H1 (cell line): ENCODE data around the gene UTP20. TPM values are rescaled to one million over a fixed set of nuclear protein-coding genes. Genes with fewer than 3 reads are reported as not detected.

ENCODE experiments used
- CTCF ChIA-PET: fragments of 300-600 bp; sonication (Branson Sonifier 250); formaldehyde crosslinking; loops from one replicate; lab custom pipeline; 2021; ENCODE audit not compliant: partially characterized antibody; lab: Charles Lee
- POLR2A ChIA-PET: fragments of 300-600 bp; sonication (Branson Sonifier 250); formaldehyde crosslinking; loops from one replicate; lab custom pipeline; 2021; ENCODE audit warnings: inconsistent platforms; ENCODE audit not compliant: partially characterized antibody; lab: Charles Lee
- DNase-seq, 2 experiments: peaks; one replicate each; pipeline versions ENCODE4 v3.0.0 to v3.0.0-alpha.2; 2010 to 2022; ENCODE audit warnings: low spot score in 2 of 2, low read depth in 1 of 2, mixed read lengths in 1 of 2
- FAIRE-seq: peaks from 2 replicates; lab custom pipeline; 2011; peaks lifted over from hg19 to GRCh38; lab: Jason Lieb, UNC
- H2AFZ ChIP-seq: 2 replicates; pipeline ENCODE4 v1.8.1; 2012; ENCODE audit warnings: low read length, inconsistent platforms
- H2AK5ac ChIP-seq: 2 replicates; pipeline ENCODE4 v1.6.1; 2013; ENCODE audit warnings: low read depth, low read length
- H2BK120ac ChIP-seq: replicated peaks from 2 replicates; pipeline ENCODE3; 2013; ENCODE audit warnings: low read depth, low read length, inconsistent platforms
- H2BK12ac ChIP-seq: 2 replicates; pipeline ENCODE4 v1.6.1; 2013; ENCODE audit warnings: low read depth, low read length
- H2BK15ac ChIP-seq: 2 replicates; pipeline ENCODE4 v1.6.1; 2013; ENCODE audit warnings: low read length
- H2BK20ac ChIP-seq: 2 replicates; pipeline ENCODE4 v1.6.1; 2013; ENCODE audit warnings: low read length
- H2BK5ac ChIP-seq: 2 replicates; pipeline ENCODE4 v1.6.1; 2013; ENCODE audit warnings: low read depth, low read length
- H3K14ac ChIP-seq: 2 replicates; pipeline ENCODE4 v1.6.1; 2013; ENCODE audit warnings: inconsistent platforms; ENCODE audit not compliant: insufficient read length
- H3K18ac ChIP-seq: 2 replicates; pipeline ENCODE4 v1.6.1; 2013; ENCODE audit warnings: low read length; ENCODE audit errors: extremely low read depth
- H3K23ac ChIP-seq: 2 replicates; pipeline ENCODE4 v1.6.1; 2013; ENCODE audit warnings: inconsistent platforms; ENCODE audit not compliant: insufficient read length
- H3K23me2 ChIP-seq: 2 replicates; pipeline ENCODE4 v1.6.1; 2013; ENCODE audit warnings: low read depth, low read length
- H3K27ac ChIP-seq: 2 replicates; pipeline ENCODE4 v1.6.1; 2011; ENCODE audit warnings: low read depth, low read length, inconsistent platforms
- H3K27me3 ChIP-seq, 4 experiments: replicated peaks in 1 of 4; 1 replicate in 1 of 4; 2 replicates in 3 of 4; pipeline versions ENCODE4 v1.6.1 to v1.8.1; 2011 to 2013; ENCODE audit warnings: low read length in 3 of 4, mild to moderate bottlenecking in 3 of 4, inconsistent platforms in 2 of 4, mixed read lengths in 2 of 4, moderate library complexity in 1 of 4; ENCODE audit not compliant: control insufficient read depth in 3 of 4, insufficient read depth in 3 of 4; ENCODE audit errors: extremely low read depth in 1 of 4
- H3K36me3 ChIP-seq, 4 experiments: 2 replicates each; pipeline versions ENCODE4 v1.6.1 to v1.8.1; 2011 to 2013; ENCODE audit warnings: mild to moderate bottlenecking in 4 of 4, low read length in 3 of 4, moderate library complexity in 2 of 4, control low read depth in 1 of 4, inconsistent platforms in 1 of 4; ENCODE audit not compliant: insufficient read depth in 4 of 4, control insufficient read depth in 2 of 4
- H3K4ac ChIP-seq: replicated peaks from 2 replicates; pipeline ENCODE3; 2013; ENCODE audit warnings: low read length, low read depth, mixed read lengths, inconsistent platforms; ENCODE audit not compliant: insufficient read length
- H3K4me1 ChIP-seq, 4 experiments: replicated peaks in 1 of 4; 1 replicate in 1 of 4; 2 replicates in 3 of 4; pipeline versions ENCODE4 v1.6.1 to v1.8.1; 2011 to 2013; ENCODE audit warnings: low read length in 3 of 4, inconsistent platforms in 2 of 4, mixed read lengths in 1 of 4; ENCODE audit not compliant: insufficient read depth in 4 of 4, control insufficient read depth in 3 of 4
- H3K4me2 ChIP-seq, 2 experiments: 2 replicates each; pipeline versions ENCODE4 v1.6.1 to v1.8.1; 2011 to 2013; ENCODE audit warnings: low read depth in 2 of 2, low read length in 2 of 2, control low read depth in 1 of 2, inconsistent platforms in 1 of 2, mild to moderate bottlenecking in 1 of 2; ENCODE audit not compliant: insufficient read depth in 1 of 2
- H3K4me3 ChIP-seq, 4 experiments: fragments of 200-600, 300-600 bp in 1 of 4; sonication (generic), shearing (Covaris generic), sonication (Bioruptor Twin) in 1 of 4; 2 replicates each; pipeline versions ENCODE4 v1.5.1 to v1.8.1; 2011 to 2016; ENCODE audit warnings: low read length in 4 of 4, low read depth in 3 of 4, control low read depth in 2 of 4, inconsistent platforms in 2 of 4, mild to moderate bottlenecking in 2 of 4, mixed read lengths in 1 of 4, moderate library complexity in 1 of 4; ENCODE audit not compliant: insufficient read depth in 2 of 4; ENCODE audit errors: extremely low read depth in 1 of 4
- H3K56ac ChIP-seq: replicated peaks from 2 replicates; pipeline ENCODE3; 2013; ENCODE audit warnings: low read depth, mild to moderate bottlenecking, mixed read lengths, low read length, inconsistent platforms; ENCODE audit not compliant: insufficient read length
- H3K79me1 ChIP-seq: 2 replicates; pipeline ENCODE4 v1.6.1; 2013; ENCODE audit warnings: low read depth, low read length, control low read depth
- H3K79me2 ChIP-seq, 2 experiments: 2 replicates each; pipeline versions ENCODE4 v1.6.1 to v1.8.1; 2012 to 2013; ENCODE audit warnings: low read length in 2 of 2, mild to moderate bottlenecking in 2 of 2, inconsistent platforms in 1 of 2; ENCODE audit not compliant: insufficient read depth in 2 of 2, control insufficient read depth in 1 of 2
- H3K9ac ChIP-seq, 4 experiments: replicated peaks in 1 of 4; 1 replicate in 1 of 4; 2 replicates in 3 of 4; pipeline versions ENCODE4 v1.6.1 to v1.8.1; 2011 to 2013; ENCODE audit warnings: low read depth in 3 of 4, low read length in 3 of 4, control low read depth in 2 of 4, mild to moderate bottlenecking in 2 of 4, moderate library complexity in 2 of 4, inconsistent platforms in 1 of 4; ENCODE audit errors: extremely low read depth in 1 of 4
- H3K9me3 ChIP-seq, 2 experiments: 2 replicates each; pipeline versions ENCODE4 v1.6.1 to v1.8.1; 2012 to 2013; ENCODE audit warnings: mild to moderate bottlenecking in 2 of 2, moderate library complexity in 2 of 2, control low read depth in 1 of 2, inconsistent platforms in 1 of 2, low read depth in 1 of 2, low read length in 1 of 2, mixed read lengths in 1 of 2; ENCODE audit not compliant: insufficient read depth in 2 of 2
- H4K20me1 ChIP-seq, 2 experiments: replicated peaks in 1 of 2; 2 replicates each; pipeline versions ENCODE3 to v1.8.1; 2011 to 2013; ENCODE audit warnings: inconsistent platforms in 2 of 2, low read length in 2 of 2, mild to moderate bottlenecking in 1 of 2; ENCODE audit not compliant: insufficient read depth in 2 of 2, control insufficient read depth in 1 of 2
- H4K5ac ChIP-seq: 2 replicates; pipeline ENCODE4 v1.6.1; 2013; ENCODE audit warnings: low read length, low read depth, mixed read lengths, inconsistent platforms; ENCODE audit not compliant: insufficient read length
- H4K8ac ChIP-seq: 2 replicates; pipeline ENCODE4 v1.8.0; 2013; ENCODE audit warnings: mild to moderate bottlenecking, moderate library complexity, low read length, inconsistent platforms; ENCODE audit not compliant: insufficient read depth; ENCODE audit errors: extremely low read depth
- H4K91ac ChIP-seq: replicated peaks from 2 replicates; pipeline ENCODE3; 2013; ENCODE audit warnings: low read length, mixed read lengths, inconsistent platforms; ENCODE audit not compliant: insufficient read length
- ASH2L ChIP-seq: fragments of 200-600, 300-600 bp; sonication (generic); IDR thresholded peaks from one replicate; pipeline ENCODE4 v1.7.1; 2017; ENCODE audit warnings: low read length
- CBX8 ChIP-seq: fragments of 300-800, 300-1000 bp; sonication (generic); IDR thresholded peaks from 2 replicates; pipeline ENCODE4 v1.7.1; 2016; ENCODE audit warnings: low read depth, low read length, borderline replicate concordance
- FOSL1 ChIP-seq: IDR thresholded peaks from 2 replicates; pipeline ENCODE4 v1.6.1; 2011; ENCODE audit warnings: mild to moderate bottlenecking, low read depth, low read length, moderate library complexity; ENCODE audit not compliant: insufficient read depth
- GTF2F1 ChIP-seq: IDR thresholded peaks from 2 replicates; pipeline ENCODE4 v1.6.1; 2012; ENCODE audit warnings: low read depth, low read length, improper control_type of control experiment, borderline replicate concordance
- JUND ChIP-seq: IDR thresholded peaks from 2 replicates; pipeline ENCODE4 v1.6.1; 2011; ENCODE audit warnings: mild to moderate bottlenecking, improper control_type of control experiment, low read length
- KDM4A ChIP-seq: IDR thresholded peaks from one replicate; pipeline ENCODE4 v1.7.1; 2012; ENCODE audit warnings: low read depth, mild to moderate bottlenecking, moderate library complexity, low read length, inconsistent platforms; ENCODE audit not compliant: severe bottlenecking
- RAD21 ChIP-seq, 2 experiments: IDR thresholded peaks in 1 of 2; conservative IDR thresholded peaks in 1 of 2; 2 replicates each; pipeline ENCODE4 v1.6.1; 2011; ENCODE audit warnings: low read depth in 2 of 2, low read length in 2 of 2, improper control_type of control experiment in 1 of 2, inconsistent platforms in 1 of 2, mild to moderate bottlenecking in 1 of 2, moderate library complexity in 1 of 2
- RFX5 ChIP-seq: IDR thresholded peaks from 2 replicates; pipeline ENCODE4 v1.6.1; 2011; ENCODE audit warnings: low read depth, low read length, improper control_type of control experiment, borderline replicate concordance
- RXRA ChIP-seq: IDR thresholded peaks from 2 replicates; pipeline ENCODE4 v1.6.1; 2011; ENCODE audit warnings: low read depth, mild to moderate bottlenecking, low read length, moderate library complexity; ENCODE audit not compliant: insufficient read depth
- SIN3A ChIP-seq, 2 experiments: IDR thresholded peaks in 1 of 2; conservative IDR thresholded peaks in 1 of 2; 2 replicates each; pipeline ENCODE4 v1.6.1; 2011 to 2012; ENCODE audit warnings: low read length in 2 of 2, improper control_type of control experiment in 1 of 2, low read depth in 1 of 2, mild to moderate bottlenecking in 1 of 2
- SIRT6 ChIP-seq: IDR thresholded peaks from one replicate; pipeline ENCODE4 v1.7.1; 2012; ENCODE audit warnings: low read length, inconsistent platforms
- SIX5 ChIP-seq: IDR thresholded peaks from 2 replicates; pipeline ENCODE4 v1.6.1; 2011; ENCODE audit warnings: mild to moderate bottlenecking, low read depth, low read length
- SP2 ChIP-seq: IDR thresholded peaks from 2 replicates; pipeline ENCODE4 v1.6.1; 2012; ENCODE audit warnings: mild to moderate bottlenecking, low read length, inconsistent platforms
- TAF1 ChIP-seq: IDR thresholded peaks from 2 replicates; pipeline ENCODE4 v1.6.1; 2011; ENCODE audit warnings: mild to moderate bottlenecking, low read depth, low read length
- TEAD4 ChIP-seq: IDR thresholded peaks from 2 replicates; pipeline ENCODE4 v1.6.1; 2012; ENCODE audit warnings: low read depth, low read length, inconsistent platforms, mixed read lengths
- WGBS, 2 experiments: shearing (Covaris generic) in 1 of 2; methylation state at CpG; one replicate each; pipeline versions ENCODE4 v1.1.6 to v1.1.7; 2013 to 2015; ENCODE audit warnings: low lambda C conversion rate in 2 of 2, mixed read lengths in 2 of 2, inconsistent platforms in 1 of 2, low coverage in 1 of 2, missing lambda C conversion rate in 1 of 2; ENCODE audit not compliant: insufficient replicate concordance in 2 of 2, insufficient coverage in 1 of 2, insufficient read length in 1 of 2; ENCODE audit errors: extremely low coverage in 1 of 2, missing lambda C conversion rate in 1 of 2; 5-methylcytosine and 5-hydroxymethylcytosine counted together
- polyA plus RNA-seq, 7 experiments: library from polyadenylated mRNA; depleted of rRNA in 3 of 7; stranded (reverse) in 5 of 7; unstranded in 2 of 7; fragments of >200 nt in 5 of 7; fragments of 200-250 nt in 2 of 7; gene quantifications; 1 replicate in 5 of 7; 2 replicates in 1 of 7; 4 replicates in 1 of 7; pipeline versions ENCODE4 v1.2.1 to v1.2.3, GENCODE V29; 2011 to 2013; ENCODE audit warnings: missing spikeins in 2 of 7, mixed read lengths in 2 of 7
- total RNA-seq: library from RNA; stranded (reverse); fragmentation: NEBNext Ultra II Directional; extraction: Animal tissue kit (Norgen Biotek cat#: 25700); gene quantifications from 2 replicates; pipeline ENCODE4 v1.2.1, GENCODE V29; 2021

UTP20 gene
- total and polyA plus RNA-seq, 2 of the 8 experiments (the other 6 are each of a cell fraction or from before 2014, with no cell fraction given), result 8.5 to 48.4 TPM

DNA sequence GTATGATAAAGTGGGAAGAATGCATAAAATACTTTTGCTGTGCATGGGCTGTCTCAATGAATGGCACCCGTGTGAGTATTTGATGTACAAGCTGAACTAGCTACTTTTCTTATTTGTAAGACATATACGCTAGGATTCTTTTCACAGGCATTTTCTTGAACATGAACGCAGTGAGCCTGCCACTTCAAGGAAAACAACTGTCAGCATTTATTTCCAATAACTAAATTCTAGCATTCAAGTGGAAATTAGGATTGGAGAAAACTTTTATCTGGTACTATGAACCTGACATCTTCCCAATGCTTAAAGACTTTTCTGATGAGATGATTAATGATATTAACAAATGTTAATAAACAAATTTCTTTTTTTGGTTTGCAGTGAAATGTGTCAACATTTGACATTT, 45.7 kb downstream of the UTP20 start:
- POLR2A ChIA-PET, result no interaction called here
- H3K18ac ChIP-seq, result no peak overlapping the region
- H2BK5ac ChIP-seq, result no peak overlapping the region
- H2BK120ac ChIP-seq, result no peak overlapping the region
- H3K4me1 ChIP-seq, result no peaks in the 10 kb centered on the region
- 90% methylated on average over 3 of the region's 3 CpGs; no CpG with 5 or more reads in 1 of the 2 experiments for WGBS, 2 experiments
- no peaks in the 10 kb centered on the region for H4K20me1 ChIP-seq
- H2AFZ ChIP-seq, result no peak overlapping the region
- no peak overlapping the region for H3K56ac ChIP-seq
- H2AK5ac ChIP-seq, result no peak overlapping the region
- H4K8ac ChIP-seq, result no peak overlapping the region
- peaks cover 16 to 62% (median 37%) of the 10 kb centered on the region in 4 experiments for H3K36me3 ChIP-seq
- H3K4me3 ChIP-seq, result no peak overlapping the region
- DNase-seq (no peak), FAIRE-seq (no peak)
- no peak overlapping the region for H2BK12ac ChIP-seq
- no peaks in the 10 kb centered on the region for H3K79me1 ChIP-seq
- no peak overlapping the region for H3K4me2 ChIP-seq
- no peak overlapping the region for H3K14ac ChIP-seq
- no peaks in the 10 kb centered on the region for H3K23me2 ChIP-seq
- no peak overlapping the region for H3K9ac ChIP-seq
- CTCF ChIA-PET, result interaction anchor here (7.9 kb wide), 1 partner anchor 153 kb away, joined by 56 read pairs; no protein-coding TSS in a partner anchor
- H3K27me3 ChIP-seq, result no peaks in the 10 kb centered on the region
- no peak overlapping the region for H4K5ac ChIP-seq
- H2BK15ac ChIP-seq, result no peak overlapping the region
- no peak overlapping the region for H2BK20ac ChIP-seq
- H4K91ac ChIP-seq, result no peak overlapping the region
- no peak overlapping the region for H3K27ac ChIP-seq
- no peak overlapping the region for H3K4ac ChIP-seq
- no peaks in the 10 kb centered on the region for H3K9me3 ChIP-seq
- H3K23ac ChIP-seq, result no peak overlapping the region
- no peaks in the 10 kb centered on the region for H3K79me2 ChIP-seq
- TF ChIP-seq SIN3A (conservative IDR thresholded peaks at IDR 0.05 in 1 of 2, IDR thresholded peaks at IDR 0.05 in 1 of 2; ENCODE audit: low read depth in 1 of 2, low read length in 2 of 2), result no peak
- no peak for TF ChIP-seq RFX5
- TF ChIP-seq SP2, result no peak
- no peak for TF ChIP-seq RXRA
- no peak for TF ChIP-seq TAF1
- TF ChIP-seq SIRT6, result no peak
- no peak for TF ChIP-seq ASH2L
- TF ChIP-seq JUND, result no peak
- no peak for TF ChIP-seq CBX8
- no peak for TF ChIP-seq SIX5
- no peak for TF ChIP-seq GTF2F1
- no peak for TF ChIP-seq RAD21 (IDR thresholded peaks at IDR 0.05 in 1 of 2, conservative IDR thresholded peaks at IDR 0.05 in 1 of 2; ENCODE audit: low read depth in 2 of 2, low read length in 2 of 2)
- no peak for TF ChIP-seq TEAD4
- TF ChIP-seq FOSL1, result no peak
- TF ChIP-seq KDM4A, result no peak
